Stomach smooth muscle (tissue), 2 donors: ENCODE results near the gene EIF2S3B.

Source experiments
- H3K27ac ChIP-seq: one replicate; pipeline ENCODE4 v1.7.0; 2013; ENCODE audit warnings: mild to moderate bottlenecking, low read length, inconsistent platforms
- H3K27me3 ChIP-seq, 2 donors: one replicate each; pipeline ENCODE4 v1.7.0; 2013; ENCODE audit warnings: low read length in 2 of 2; ENCODE audit not compliant: insufficient read depth in 2 of 2, control insufficient read depth in 1 of 2
- H3K36me3 ChIP-seq, 2 donors: one replicate each; pipeline ENCODE4 v1.7.0; 2013; ENCODE audit warnings: low read length in 2 of 2; ENCODE audit not compliant: control insufficient read depth in 2 of 2, insufficient read depth in 2 of 2
- H3K4me1 ChIP-seq: one replicate; pipeline ENCODE4 v1.7.0; 2013; ENCODE audit warnings: low read length; ENCODE audit not compliant: control insufficient read depth, insufficient read depth
- H3K4me3 ChIP-seq, 2 donors: one replicate each; pipeline ENCODE4 v1.7.0; 2013; ENCODE audit warnings: low read length in 2 of 2
- H3K9ac ChIP-seq, 2 donors: one replicate each; pipeline ENCODE4 v1.7.0; 2013; ENCODE audit warnings: low read length in 2 of 2, mild to moderate bottlenecking in 1 of 2
- H3K9me3 ChIP-seq, 2 donors: one replicate each; pipeline ENCODE4 v1.7.0; 2013; ENCODE audit warnings: low read length in 2 of 2; ENCODE audit not compliant: control insufficient read depth in 2 of 2
- donor health status: healthy.
- donor health status: Pancreatic carcinoma.

EIF2S3B gene

DNA sequence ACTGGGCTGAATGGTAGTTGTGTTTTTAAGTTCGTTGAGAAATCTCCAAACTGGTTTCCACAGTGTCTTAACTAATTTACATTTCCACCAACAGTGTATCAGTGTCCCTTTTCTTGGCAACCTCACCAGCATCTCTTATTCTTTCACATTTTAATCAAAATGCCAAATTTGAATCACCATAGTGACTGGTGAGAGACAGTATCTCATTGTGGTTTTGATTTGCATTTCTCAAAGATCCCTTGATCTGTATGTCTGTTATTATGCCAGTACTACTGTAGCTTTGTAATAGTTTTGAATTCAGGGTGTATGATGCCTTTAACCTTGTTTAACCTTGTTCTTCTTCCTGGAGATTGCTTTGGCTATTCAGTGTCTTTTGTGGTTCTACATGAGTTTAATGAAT is 2.2 kb upstream of the EIF2S3B start:
- Histone ChIP-seq H3K36me3 (no peaks in the 10 kb centered on the region), H3K4me1 (no peaks in the 10 kb centered on the region), H3K27me3 (no peaks in the 10 kb centered on the region), H3K9me3 (no peaks in the 10 kb centered on the region), H3K27ac (no peak overlapping the region), H3K9ac (no peak overlapping the region), H3K4me3 (no peak overlapping the region)

DNA sequence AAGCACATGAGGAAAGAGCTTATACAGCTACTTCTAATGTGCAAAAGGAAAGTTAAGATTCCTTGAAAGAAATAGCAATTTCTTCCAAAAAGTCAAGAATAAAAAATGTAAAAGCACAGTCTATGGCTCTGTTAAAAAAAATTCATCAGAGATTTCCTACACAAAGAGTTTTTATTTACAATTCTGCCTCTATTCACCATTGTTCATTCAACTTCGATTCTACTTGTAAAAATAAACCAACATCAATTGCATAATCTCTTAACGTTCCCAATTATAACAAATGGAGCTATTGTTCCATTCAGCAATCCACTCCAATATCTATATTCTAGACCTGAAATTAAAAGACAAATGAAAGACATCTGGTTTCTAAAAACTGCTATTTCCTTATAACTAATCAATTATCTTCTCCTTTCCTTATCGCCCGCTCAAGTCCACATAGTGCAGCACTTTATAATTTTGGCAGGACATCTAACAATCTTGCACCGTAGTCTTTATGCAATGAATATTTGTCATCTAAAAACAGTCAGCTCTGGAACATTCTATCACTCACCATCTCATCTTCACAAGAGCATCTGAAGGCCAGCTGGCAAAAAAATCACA is 6.2 kb downstream of the EIF2S3B start:
- Histone ChIP-seq H3K9ac (no peak overlapping the region), H3K27ac (no peak overlapping the region), H3K4me3 (no peak overlapping the region), H3K4me1 (no peaks in the 10 kb centered on the region), H3K36me3 (no peaks in the 10 kb centered on the region), H3K27me3 (no peaks in the 10 kb centered on the region), H3K9me3 (no peaks in the 10 kb centered on the region)

DNA sequence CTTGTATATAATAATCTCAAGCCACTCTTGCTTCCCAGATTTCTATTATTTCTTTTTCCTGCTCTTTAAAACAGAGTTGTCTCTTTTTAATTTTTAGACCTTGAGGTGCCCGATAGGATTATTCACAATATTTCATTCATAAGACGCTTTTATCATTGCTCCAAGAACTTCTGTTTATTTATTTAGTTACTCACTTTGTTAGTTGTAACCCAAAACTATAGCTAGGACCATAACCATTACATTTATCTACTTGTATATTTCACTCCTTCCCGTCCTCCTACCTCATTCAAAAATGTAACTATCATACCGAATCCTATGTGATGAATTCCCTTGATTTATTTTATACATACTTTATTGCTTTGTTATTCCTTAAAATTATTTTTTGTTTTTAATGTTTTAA is 7.1 kb downstream of the EIF2S3B start:
- Histone ChIP-seq H3K27me3 (no peaks in the 10 kb centered on the region), H3K9me3 (no peaks in the 10 kb centered on the region), H3K27ac (no peak overlapping the region), H3K4me1 (no peaks in the 10 kb centered on the region), H3K9ac (no peak overlapping the region), H3K36me3 (no peaks in the 10 kb centered on the region), H3K4me3 (no peak overlapping the region)

GRCh38 chr12:10521555-10521954 is 15.9 kb downstream of the EIF2S3B start:
- no peak overlapping the region for H3K9ac ChIP-seq
- no peaks in the 10 kb centered on the region for H3K36me3 ChIP-seq
- no peaks in the 10 kb centered on the region for H3K27me3 ChIP-seq
- H3K9me3 ChIP-seq = no peaks in the 10 kb centered on the region
- no peak overlapping the region for H3K27ac ChIP-seq
- H3K4me1 ChIP-seq = no peaks in the 10 kb centered on the region
- no peak overlapping the region for H3K4me3 ChIP-seq

DNA sequence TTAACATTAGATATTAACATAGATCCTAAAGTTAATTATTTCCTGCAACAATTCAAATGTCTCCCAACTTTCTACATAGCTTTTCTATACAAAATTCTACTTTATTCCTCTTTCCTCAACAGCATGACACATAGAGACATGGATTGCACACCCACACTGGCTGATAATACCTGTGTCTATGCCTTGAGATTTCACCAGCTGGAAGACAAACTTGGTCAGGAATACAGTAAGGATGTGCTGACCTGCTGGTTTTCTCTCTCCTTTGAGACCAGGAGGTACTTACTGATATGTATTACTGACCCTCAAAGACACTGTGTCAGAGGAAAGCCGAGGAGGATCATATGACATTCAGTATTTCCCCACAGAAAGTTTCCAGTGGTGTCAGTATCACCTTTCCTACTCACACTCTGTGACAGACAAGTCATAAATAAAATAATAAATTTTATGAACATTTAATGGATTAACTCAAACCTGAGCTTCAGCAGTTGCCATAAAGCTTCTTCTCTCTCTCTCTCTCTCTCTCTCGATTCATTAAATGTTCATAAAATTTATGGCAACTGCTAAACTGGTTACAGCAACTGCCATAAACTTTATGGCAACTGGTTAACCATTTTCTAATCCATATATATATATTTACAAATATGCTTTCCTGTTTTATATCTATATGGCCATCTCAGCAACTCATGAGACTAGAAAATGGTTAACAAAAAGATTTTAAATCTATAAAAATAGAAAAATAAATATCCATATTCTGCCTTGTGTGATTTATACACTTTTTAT is 22.7 kb downstream of the EIF2S3B start:
- Histone ChIP-seq H3K9me3 (no peaks in the 10 kb centered on the region), H3K27me3 (no peaks in the 10 kb centered on the region), H3K27ac (no peak overlapping the region), H3K4me1 (no peaks in the 10 kb centered on the region), H3K9ac (no peak overlapping the region), H3K36me3 (no peaks in the 10 kb centered on the region), H3K4me3 (no peak overlapping the region)

GRCh38 chr12:10529603-10530002 is 23.9 kb downstream of the EIF2S3B start:
- no peaks in the 10 kb centered on the region for H3K36me3 ChIP-seq
- H3K27me3 ChIP-seq = no peaks in the 10 kb centered on the region
- H3K9ac ChIP-seq = no peak overlapping the region
- H3K27ac ChIP-seq = no peak overlapping the region
- H3K4me3 ChIP-seq = no peak overlapping the region
- no peaks in the 10 kb centered on the region for H3K4me1 ChIP-seq
- no peaks in the 10 kb centered on the region for H3K9me3 ChIP-seq

DNA sequence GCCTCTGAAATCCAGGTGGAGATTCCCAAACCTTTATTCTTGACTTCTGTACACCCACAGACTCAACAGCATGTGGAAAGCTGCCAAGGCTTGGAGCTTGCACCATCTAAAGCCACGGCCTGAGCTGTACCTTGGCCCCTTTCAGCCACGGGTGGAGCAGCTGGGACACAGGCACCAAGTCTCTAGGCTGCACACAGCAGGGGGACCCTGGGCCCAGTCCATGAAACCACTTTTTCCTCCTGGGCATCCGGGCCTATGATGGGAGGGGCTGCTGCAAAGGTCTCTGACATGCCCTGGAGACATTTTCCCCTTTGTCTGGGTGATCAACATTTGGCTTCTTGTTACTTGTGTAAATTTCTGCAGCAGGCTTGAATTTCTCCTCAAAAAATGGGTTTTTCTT is 32.0 kb downstream of the EIF2S3B start:
- H3K27ac ChIP-seq = no peak overlapping the region
- no peak overlapping the region for H3K9ac ChIP-seq
- H3K27me3 ChIP-seq = no peaks in the 10 kb centered on the region
- no peaks in the 10 kb centered on the region for H3K36me3 ChIP-seq
- H3K4me3 ChIP-seq = no peak overlapping the region
- no peaks in the 10 kb centered on the region for H3K9me3 ChIP-seq
- H3K4me1 ChIP-seq = no peaks in the 10 kb centered on the region

GRCh38 chr12:10540776-10541205 is 35.1 kb downstream of the EIF2S3B start:
- Histone ChIP-seq H3K9ac (no peak overlapping the region), H3K36me3 (no peaks in the 10 kb centered on the region), H3K27ac (no peak overlapping the region), H3K4me1 (no peaks in the 10 kb centered on the region), H3K27me3 (no peaks in the 10 kb centered on the region), H3K9me3 (no peaks in the 10 kb centered on the region), H3K4me3 (no peak overlapping the region)

DNA sequence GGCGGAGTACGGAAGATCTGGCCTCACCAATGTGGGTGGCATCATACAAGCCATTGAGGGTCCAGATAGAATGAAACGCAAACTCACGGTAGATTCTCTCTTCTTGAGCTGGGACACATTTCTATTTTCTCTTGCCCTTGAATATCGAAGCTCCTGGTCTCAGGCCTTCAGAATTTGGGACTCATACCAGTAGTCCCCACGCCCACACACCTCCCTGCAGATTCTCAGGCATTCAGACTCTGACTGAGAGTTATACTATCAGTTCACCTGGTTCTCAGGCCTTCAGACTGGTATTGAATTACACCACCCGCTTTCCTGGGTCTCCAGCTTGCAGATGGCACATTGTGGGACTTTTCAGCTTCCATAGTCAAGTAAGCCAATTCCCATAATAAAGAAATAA is 37.8 kb downstream of the EIF2S3B start:
- Histone ChIP-seq H3K9ac (no peak overlapping the region), H3K27ac (no peak overlapping the region), H3K36me3 (no peaks in the 10 kb centered on the region), H3K9me3 (no peaks in the 10 kb centered on the region), H3K4me1 (no peaks in the 10 kb centered on the region), H3K4me3 (no peak overlapping the region), H3K27me3 (no peaks in the 10 kb centered on the region)

- H3K27ac ChIP-seq = no peak overlapping the region
- H3K9me3 ChIP-seq = no peaks in the 10 kb centered on the region
- H3K27me3 ChIP-seq = no peaks in the 10 kb centered on the region
- no peaks in the 10 kb centered on the region for H3K36me3 ChIP-seq
- H3K9ac ChIP-seq = no peak overlapping the region
- no peaks in the 10 kb centered on the region for H3K4me1 ChIP-seq
- H3K4me3 ChIP-seq = no peak overlapping the region
These were observed 45.7 kb downstream of the EIF2S3B start for GRCh38 chr12:10551375-10551774.

- Histone ChIP-seq H3K9ac (no peak overlapping the region), H3K4me1 (no peaks in the 10 kb centered on the region), H3K27ac (no peak overlapping the region), H3K9me3 (no peaks in the 10 kb centered on the region), H3K4me3 (no peak overlapping the region), H3K36me3 (no peaks in the 10 kb centered on the region), H3K27me3 (no peaks in the 10 kb centered on the region)
These were observed 47.5 kb downstream of the EIF2S3B start for GRCh38 chr12:10553148-10553547.
